ENCODE measurements around the gene NF2.

The NF2 gene

GRCh38 chr22:29693671-29694070, 90.2 kb downstream of the NF2 start:
- Histone ChIP-seq H3K79me2 (ENCODE audit: low read length) (no peaks in the 10 kb centered on the region), H3K4me3 (ENCODE audit: low read length) (no peak overlapping the region), H4K20me1 (ENCODE audit: insufficient read depth, low read length) (peaks cover 6% of the 10 kb centered on the region; the same call in 1 of the 2 replicates), H3K4me1 (ENCODE audit: low read length) (no peaks in the 10 kb centered on the region), H3K27ac (ENCODE audit: low read length) (no peak overlapping the region), H3K36me3 (replicated peaks; ENCODE audit: low read depth, low read length) (peaks cover 8% of the 10 kb centered on the region), H3K9me3 (ENCODE audit: insufficient read depth, low read length) (no peaks in the 10 kb centered on the region), H3K9ac (ENCODE audit: low read length) (no peak overlapping the region), H3K27me3 (ENCODE audit: low read depth, low read length) (no peaks in the 10 kb centered on the region), H3K4me2 (ENCODE audit: low read length) (no peak overlapping the region), H2AFZ (ENCODE audit: low read depth, low read length) (no peak overlapping the region)
- no peak for TF ChIP-seq EZH2phosphoT487 (IDR thresholded peaks at IDR 0.05; ENCODE audit: low read depth)
- TF ChIP-seq, protein P1, sequence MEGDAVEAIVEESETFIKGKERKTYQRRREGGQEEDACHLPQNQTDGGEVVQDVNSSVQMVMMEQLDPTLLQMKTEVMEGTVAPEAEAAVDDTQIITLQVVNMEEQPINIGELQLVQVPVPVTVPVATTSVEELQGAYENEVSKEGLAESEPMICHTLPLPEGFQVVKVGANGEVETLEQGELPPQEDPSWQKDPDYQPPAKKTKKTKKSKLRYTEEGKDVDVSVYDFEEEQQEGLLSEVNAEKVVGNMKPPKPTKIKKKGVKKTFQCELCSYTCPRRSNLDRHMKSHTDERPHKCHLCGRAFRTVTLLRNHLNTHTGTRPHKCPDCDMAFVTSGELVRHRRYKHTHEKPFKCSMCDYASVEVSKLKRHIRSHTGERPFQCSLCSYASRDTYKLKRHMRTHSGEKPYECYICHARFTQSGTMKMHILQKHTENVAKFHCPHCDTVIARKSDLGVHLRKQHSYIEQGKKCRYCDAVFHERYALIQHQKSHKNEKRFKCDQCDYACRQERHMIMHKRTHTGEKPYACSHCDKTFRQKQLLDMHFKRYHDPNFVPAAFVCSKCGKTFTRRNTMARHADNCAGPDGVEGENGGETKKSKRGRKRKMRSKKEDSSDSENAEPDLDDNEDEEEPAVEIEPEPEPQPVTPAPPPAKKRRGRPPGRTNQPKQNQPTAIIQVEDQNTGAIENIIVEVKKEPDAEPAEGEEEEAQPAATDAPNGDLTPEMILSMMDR (IDR thresholded peaks at IDR 0.05; ENCODE audit: low read depth, low read length), result no peak

GRCh38 chr22:29695129-29695926, 91.9 kb downstream of the NF2 start:
- peaks cover 6% of the 10 kb centered on the region; the same call in 1 of the 2 replicates for H4K20me1 ChIP-seq (ENCODE audit: insufficient read depth, low read length)
- H3K9ac ChIP-seq (ENCODE audit: low read length), result no peak overlapping the region
- H3K4me1 ChIP-seq (ENCODE audit: low read length), result no peaks in the 10 kb centered on the region
- no peaks in the 10 kb centered on the region for H3K27me3 ChIP-seq (ENCODE audit: low read depth, low read length)
- no peaks in the 10 kb centered on the region for H3K9me3 ChIP-seq (ENCODE audit: insufficient read depth, low read length)
- no peak overlapping the region for H3K4me2 ChIP-seq (ENCODE audit: low read length)
- no peak overlapping the region for H2AFZ ChIP-seq (ENCODE audit: low read depth, low read length)
- no peaks in the 10 kb centered on the region for H3K79me2 ChIP-seq (ENCODE audit: low read length)
- H3K27ac ChIP-seq (ENCODE audit: low read length), result no peak overlapping the region
- TF ChIP-seq EZH2phosphoT487 (IDR thresholded peaks at IDR 0.05; ENCODE audit: low read depth), result no peak
- TF ChIP-seq, protein P1 (IDR thresholded peaks at IDR 0.05; ENCODE audit: low read depth, low read length), result no peak
- peaks cover 8% of the 10 kb centered on the region for H3K36me3 ChIP-seq (replicated peaks; ENCODE audit: low read depth, low read length)
- no peak overlapping the region for H3K4me3 ChIP-seq (ENCODE audit: low read length)

DNA sequence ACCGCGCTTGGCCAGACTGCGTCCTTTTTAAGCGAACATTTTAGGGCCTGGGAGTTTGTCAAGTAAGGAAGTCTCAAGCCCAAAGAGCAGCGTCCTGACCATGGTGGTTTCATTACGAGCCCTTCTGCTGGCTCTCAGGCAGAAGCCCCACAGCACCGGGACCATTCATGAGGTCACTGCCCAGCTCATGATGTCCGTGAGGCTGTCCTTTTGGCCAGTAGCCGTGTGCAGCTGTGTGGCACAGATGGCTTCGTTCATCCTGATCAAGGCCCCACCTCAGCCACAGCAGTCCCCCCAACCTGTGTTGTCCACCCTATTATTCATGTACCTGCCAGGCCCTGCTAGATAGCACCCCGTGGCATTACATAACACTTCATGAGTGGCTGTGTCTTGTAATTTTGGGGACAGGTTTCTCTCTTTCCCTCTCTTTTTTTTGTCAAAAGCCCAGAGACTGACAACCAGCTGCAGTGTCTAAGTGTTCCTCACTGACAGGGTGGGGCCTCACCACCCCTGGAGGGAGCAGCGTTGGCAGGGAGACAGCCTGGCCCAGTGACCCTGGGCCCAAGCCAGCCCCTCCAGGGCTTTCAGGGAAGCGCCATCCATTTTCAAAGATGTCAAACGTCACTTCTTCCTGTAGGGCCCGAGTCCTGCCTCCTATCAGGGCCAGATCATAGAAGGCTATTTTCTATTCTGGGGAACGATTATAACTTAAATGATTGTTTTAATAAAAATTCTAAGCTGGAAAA, 94.6 kb downstream of the NF2 start:
- Histone ChIP-seq H3K4me1 (ENCODE audit: low read length) (peaks cover 4% of the 10 kb centered on the region), H3K27ac (ENCODE audit: low read length) (no peak overlapping the region), H2AFZ (ENCODE audit: low read depth, low read length) (no peak overlapping the region), H3K79me2 (ENCODE audit: low read length) (no peaks in the 10 kb centered on the region), H3K36me3 (replicated peaks; ENCODE audit: low read depth, low read length) (peaks cover 4% of the 10 kb centered on the region), H3K4me2 (ENCODE audit: low read length) (no peak overlapping the region), H4K20me1 (ENCODE audit: insufficient read depth, low read length) (no peaks in the 10 kb centered on the region), H3K9me3 (ENCODE audit: insufficient read depth, low read length) (no peaks in the 10 kb centered on the region), H3K27me3 (ENCODE audit: low read depth, low read length) (peaks cover 4% of the 10 kb centered on the region; the same call in 1 of the 2 replicates), H3K4me3 (ENCODE audit: low read length) (no peak overlapping the region), H3K9ac (ENCODE audit: low read length) (no peak overlapping the region)
- TF ChIP-seq EZH2phosphoT487 (IDR thresholded peaks at IDR 0.05; ENCODE audit: low read depth), result no peak
- TF ChIP-seq, protein P1 (IDR thresholded peaks at IDR 0.05; ENCODE audit: low read depth, low read length), result no peak

GRCh38 chr22:29700206-29700899, 96.9 kb downstream of the NF2 start:
- no peak overlapping the region for H3K4me2 ChIP-seq (ENCODE audit: low read length)
- H3K79me2 ChIP-seq (ENCODE audit: low read length), result no peaks in the 10 kb centered on the region
- no peak overlapping the region for H3K4me3 ChIP-seq (ENCODE audit: low read length)
- no peak overlapping the region for H3K9ac ChIP-seq (ENCODE audit: low read length)
- no peaks in the 10 kb centered on the region for H3K9me3 ChIP-seq (ENCODE audit: insufficient read depth, low read length)
- H4K20me1 ChIP-seq (ENCODE audit: insufficient read depth, low read length), result no peaks in the 10 kb centered on the region
- H3K27ac ChIP-seq (ENCODE audit: low read length), result no peak overlapping the region
- TF ChIP-seq, protein P1 (IDR thresholded peaks at IDR 0.05; ENCODE audit: low read depth, low read length), result no peak
- TF ChIP-seq EZH2phosphoT487 (IDR thresholded peaks at IDR 0.05; ENCODE audit: low read depth), result no peak
- H2AFZ ChIP-seq (ENCODE audit: low read depth, low read length), result no peak overlapping the region
- peaks cover 12% of the 10 kb centered on the region for H3K27me3 ChIP-seq (ENCODE audit: low read depth, low read length)
- peaks cover 13% of the 10 kb centered on the region for H3K4me1 ChIP-seq (ENCODE audit: low read length)
- H3K36me3 ChIP-seq (replicated peaks; ENCODE audit: low read depth, low read length), result peaks cover 4% of the 10 kb centered on the region

Data from OCI-LY3 (cell line).